Measurements from ENCODE around the gene PNPO. TPM values are rescaled to one million over a fixed set of nuclear protein-coding genes. Genes with fewer than 3 reads are reported as not detected.

PNPO gene
- total RNA-seq, 1 donor from 2014 or later, result 43.5 TPM

DNA sequence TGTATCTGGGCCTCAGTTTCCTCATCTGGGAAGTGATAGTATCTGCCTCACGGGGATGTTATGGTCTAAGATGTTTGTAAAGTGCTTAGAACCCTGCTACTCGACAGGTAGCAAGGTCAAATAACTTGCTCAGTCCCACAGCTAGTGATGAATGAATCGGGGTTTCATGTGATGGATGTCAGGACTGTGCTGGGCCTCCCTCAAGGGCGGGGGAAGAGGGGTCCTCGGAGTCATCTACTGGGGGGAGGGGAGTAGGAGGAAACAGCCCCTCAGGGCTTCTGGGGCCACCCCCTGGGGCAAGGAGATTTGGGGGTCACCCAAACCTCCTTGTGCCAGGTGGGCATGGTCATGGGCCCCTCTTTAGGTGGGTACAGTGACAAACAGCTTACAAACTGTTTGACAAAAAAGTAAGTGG lies 732 bp downstream of the PNPO start:
- H3K4me3 ChIP-seq (ENCODE audit: low read depth, low read length), result peak overlapping the region; percentile 78
- DNase-seq (ENCODE audit: low read depth), result no peak
- H3K27me3 ChIP-seq (ENCODE audit: control insufficient read depth, insufficient read depth, low read length), result no peaks in the 10 kb centered on the region
- no peaks in the 10 kb centered on the region for H3K36me3 ChIP-seq (ENCODE audit: control insufficient read depth, insufficient read depth, low read length)
- no peak for TF ChIP-seq CTCF (IDR thresholded peaks at IDR 0.05; ENCODE audit: insufficient read depth, low read length, poor library complexity, severe bottlenecking)

DNA sequence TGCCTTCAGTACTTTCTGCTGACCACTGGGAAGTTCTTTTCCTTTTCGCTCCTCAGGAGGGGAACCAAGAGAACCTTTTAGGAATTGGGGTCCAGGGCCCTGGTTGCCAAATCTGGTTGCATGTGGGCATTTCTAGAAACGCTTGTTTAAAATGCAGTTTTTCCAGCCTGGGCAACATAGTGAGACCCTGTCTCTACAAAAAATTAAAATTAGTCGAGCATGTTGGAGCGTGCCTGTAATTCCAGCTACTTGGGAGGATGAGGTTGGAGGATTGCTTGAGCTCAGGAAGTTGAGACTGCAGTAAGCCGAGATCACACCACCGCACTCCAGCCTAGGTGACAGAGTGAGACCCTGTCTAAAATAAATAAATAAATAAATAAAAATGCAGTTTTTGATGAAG lies 1.2 kb downstream of the PNPO start:
- no peak for DNase-seq (ENCODE audit: low read depth)
- no peak for TF ChIP-seq CTCF (IDR thresholded peaks at IDR 0.05; ENCODE audit: insufficient read depth, low read length, poor library complexity, severe bottlenecking)
- Histone ChIP-seq H3K4me3 (ENCODE audit: low read depth, low read length) (peak overlapping the region; percentile 78), H3K27me3 (ENCODE audit: control insufficient read depth, insufficient read depth, low read length) (no peaks in the 10 kb centered on the region), H3K36me3 (ENCODE audit: control insufficient read depth, insufficient read depth, low read length) (no peaks in the 10 kb centered on the region)

- DNase-seq (ENCODE audit: low read depth), result no peak
- Histone ChIP-seq H3K36me3 (ENCODE audit: control insufficient read depth, insufficient read depth, low read length) (no peaks in the 10 kb centered on the region), H3K27me3 (ENCODE audit: control insufficient read depth, insufficient read depth, low read length) (no peaks in the 10 kb centered on the region), H3K4me3 (ENCODE audit: low read depth, low read length) (no peak overlapping the region)
- no peak for TF ChIP-seq CTCF (IDR thresholded peaks at IDR 0.05; ENCODE audit: insufficient read depth, low read length, poor library complexity, severe bottlenecking)
Observed at GRCh38 chr17:47945080-47945479, 3.7 kb downstream of the PNPO start.

- Histone ChIP-seq H3K27me3 (ENCODE audit: control insufficient read depth, insufficient read depth, low read length) (no peaks in the 10 kb centered on the region), H3K36me3 (ENCODE audit: control insufficient read depth, insufficient read depth, low read length) (no peaks in the 10 kb centered on the region), H3K4me3 (ENCODE audit: low read depth, low read length) (no peak overlapping the region)
- no peak for TF ChIP-seq CTCF (IDR thresholded peaks at IDR 0.05; ENCODE audit: insufficient read depth, low read length, poor library complexity, severe bottlenecking)
- no peak for DNase-seq (ENCODE audit: low read depth)
Observed at GRCh38 chr17:47945529-47946508, 4.4 kb downstream of the PNPO start.

DNA sequence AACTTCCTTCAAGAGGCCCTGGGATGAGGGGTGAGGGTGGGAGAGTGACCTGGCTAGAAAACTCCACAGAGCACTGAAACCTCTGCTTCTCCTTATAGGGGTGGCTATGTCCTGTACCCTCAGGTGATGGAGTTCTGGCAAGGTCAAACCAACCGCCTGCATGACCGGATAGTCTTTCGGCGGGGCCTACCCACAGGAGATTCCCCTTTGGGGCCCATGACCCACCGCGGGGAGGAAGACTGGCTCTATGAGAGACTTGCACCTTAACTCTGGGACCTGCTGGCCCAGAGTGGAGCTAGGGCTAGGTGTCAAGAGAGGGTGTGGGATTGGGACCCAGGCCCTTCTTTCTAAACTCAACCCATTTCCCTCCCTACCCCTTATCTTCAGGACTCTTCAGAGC lies 5.1 kb downstream of the PNPO start:
- no peak for DNase-seq (ENCODE audit: low read depth)
- TF ChIP-seq CTCF (IDR thresholded peaks at IDR 0.05; ENCODE audit: insufficient read depth, low read length, poor library complexity, severe bottlenecking), result no peak
- no peaks in the 10 kb centered on the region for H3K36me3 ChIP-seq (ENCODE audit: control insufficient read depth, insufficient read depth, low read length)
- no peaks in the 10 kb centered on the region for H3K27me3 ChIP-seq (ENCODE audit: control insufficient read depth, insufficient read depth, low read length)
- no peak overlapping the region for H3K4me3 ChIP-seq (ENCODE audit: low read depth, low read length)

All from kidney epithelial cell (primary cell).